ENCODE data around the gene FAXDC2.

DNA sequence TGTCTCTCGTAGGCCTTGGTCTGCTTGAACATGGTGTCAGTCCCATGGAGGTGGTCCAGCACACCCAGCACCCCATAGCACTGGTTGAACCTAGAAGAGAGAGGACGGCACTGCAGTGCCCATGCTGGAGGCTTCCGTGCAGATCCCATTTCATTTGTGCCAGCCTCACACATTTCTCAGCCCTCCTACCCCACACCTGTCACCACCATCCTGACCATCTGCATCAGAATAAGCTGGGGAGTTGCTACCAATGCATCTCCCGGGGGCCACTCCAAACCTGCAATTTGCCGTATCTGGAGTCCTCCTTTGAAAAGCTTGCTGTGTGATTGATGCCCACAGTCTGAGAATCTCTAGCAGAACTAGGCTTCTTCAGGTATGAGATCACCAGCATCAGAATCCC lies 30.0 kb downstream of the FAXDC2 start:
- TF ChIP-seq POLR2A (IDR thresholded peaks at IDR 0.05) (no peak), EP300 (IDR thresholded peaks at IDR 0.05) (no peak)
